Endothelial cell of hepatic sinusoid (primary cell): ENCODE measurements around the gene GRIN3B.

ENCODE experiments used
- in situ Hi-C: cut with HindIII; loops from 2 replicates; pipeline ENCODE4 v1.10.0; 2017; ENCODE audit warnings: low sequenced_read_pairs

The GRIN3B gene

DNA sequence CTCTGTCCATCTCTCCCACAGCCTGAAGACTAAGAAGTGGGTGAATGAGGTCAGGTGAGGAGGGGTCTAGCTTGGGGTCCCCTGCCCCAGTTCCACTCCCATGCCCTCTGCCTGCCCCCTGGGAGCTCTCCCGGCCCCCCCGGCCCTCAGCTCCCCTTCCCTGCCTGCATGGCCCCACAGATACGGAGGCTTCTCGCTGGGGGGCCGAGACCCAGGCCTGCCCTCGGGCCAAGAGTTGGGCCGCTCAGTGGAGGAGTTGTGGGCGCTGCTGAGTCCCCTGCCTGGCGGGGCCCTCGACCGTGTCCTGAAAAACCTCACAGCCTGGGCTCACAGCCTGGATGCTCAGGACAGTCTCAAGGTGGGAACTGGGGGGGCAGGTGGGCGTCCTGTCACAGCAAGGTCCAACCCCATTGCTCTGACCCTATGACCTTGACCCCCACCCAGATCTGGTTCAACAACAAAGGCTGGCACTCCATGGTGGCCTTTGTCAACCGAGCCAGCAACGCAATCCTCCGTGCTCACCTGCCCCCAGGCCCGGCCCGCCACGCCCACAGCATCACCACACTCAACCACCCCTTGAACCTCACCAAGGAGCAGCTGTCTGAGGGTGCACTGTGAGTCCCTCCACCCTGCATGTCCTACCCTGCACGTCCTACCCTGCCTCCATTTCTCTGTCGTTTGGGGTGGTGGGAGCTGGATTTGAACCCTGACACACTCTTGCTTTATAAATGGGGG, 55.8 kb downstream of the GRIN3B start:
- in situ Hi-C loops, result no loop called here

DNA sequence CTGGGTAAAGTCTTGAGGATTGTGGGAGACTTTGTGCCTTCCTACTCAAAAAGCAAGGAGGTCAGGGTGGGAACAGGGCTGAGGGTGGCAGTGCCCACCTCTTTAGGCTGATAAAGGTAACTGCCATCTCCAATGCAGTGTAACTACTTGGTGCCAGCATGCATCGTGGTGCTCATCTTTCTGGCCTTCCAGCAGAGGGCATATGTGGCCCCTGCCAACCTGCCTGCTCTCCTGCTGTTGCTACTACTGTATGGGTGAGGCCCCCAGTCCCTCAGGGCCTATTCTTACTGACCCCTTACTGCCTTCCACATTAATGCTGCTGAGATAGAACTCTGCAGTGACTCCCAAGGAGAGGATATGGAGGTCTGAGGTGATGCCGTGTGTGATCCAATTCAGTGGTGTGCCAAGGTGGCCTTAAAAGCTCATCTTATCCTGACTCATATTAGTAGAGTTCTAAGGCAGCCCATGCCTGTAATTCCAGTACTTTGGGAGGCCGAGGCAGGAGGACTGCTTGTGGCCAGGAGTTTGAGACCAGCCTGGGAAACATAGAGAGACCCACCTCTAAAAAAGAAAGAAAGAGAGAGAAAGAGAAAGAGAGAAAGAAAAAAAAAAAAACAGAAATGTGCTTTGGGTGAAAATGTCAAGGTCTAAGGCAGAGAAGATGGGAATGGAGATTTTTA, 57.1 kb downstream of the GRIN3B start:
- in situ Hi-C loops, result no loop called here

DNA sequence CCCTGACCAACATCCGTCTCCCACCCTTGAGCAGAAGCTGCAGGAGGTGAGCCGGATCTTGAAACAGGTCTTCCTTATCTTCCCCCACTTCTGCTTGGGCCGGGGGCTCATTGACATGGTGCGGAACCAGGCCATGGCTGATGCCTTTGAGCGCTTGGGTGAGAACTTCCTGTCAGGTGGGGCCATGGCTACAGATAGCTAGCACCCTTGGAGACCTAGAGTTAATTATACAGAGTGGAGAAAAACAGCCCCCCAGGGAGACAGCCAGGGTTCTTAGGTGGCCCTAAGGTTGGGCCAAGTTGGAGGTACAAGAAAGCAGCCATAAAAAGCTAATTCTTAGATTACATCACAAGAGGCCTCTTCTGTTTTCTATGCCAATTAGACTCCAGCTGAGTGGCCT, 57.9 kb downstream of the GRIN3B start:
- in situ Hi-C loops, result no loop called here
